ENCODE measurements around the gene ZBTB20.

ZBTB20 gene

DNA sequence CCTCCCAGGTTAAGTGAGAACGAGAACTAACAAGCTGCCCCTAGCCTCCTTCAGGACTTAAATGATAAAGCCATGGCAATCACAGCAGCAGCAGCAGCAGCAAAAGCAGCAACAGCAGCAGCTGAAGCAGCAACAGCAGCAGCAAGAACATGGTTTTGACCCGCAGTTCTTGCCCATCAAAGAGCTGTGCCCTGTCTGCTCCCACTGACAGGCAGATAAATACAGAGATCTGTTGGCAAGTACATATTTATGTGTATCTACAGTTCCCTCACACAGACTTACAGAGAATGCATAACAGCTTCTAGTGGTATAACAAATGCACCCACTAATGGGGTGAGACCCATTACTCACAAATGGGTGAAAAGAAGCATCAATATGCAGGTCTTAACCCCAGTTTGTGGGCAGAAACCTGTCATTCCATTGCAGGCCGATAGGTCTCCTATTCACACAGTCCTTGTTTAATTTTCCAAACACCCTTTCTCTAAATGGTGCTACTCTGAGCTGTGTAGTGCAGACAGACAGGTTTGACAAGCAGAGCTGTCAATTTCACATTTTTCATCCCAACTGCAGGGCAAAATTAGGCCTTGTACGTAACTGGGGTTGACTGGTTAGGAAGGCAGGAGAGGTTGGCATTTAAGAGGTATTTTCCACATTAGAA, 537.0 kb downstream of the ZBTB20 start:
- no peak for DNase-seq

DNA sequence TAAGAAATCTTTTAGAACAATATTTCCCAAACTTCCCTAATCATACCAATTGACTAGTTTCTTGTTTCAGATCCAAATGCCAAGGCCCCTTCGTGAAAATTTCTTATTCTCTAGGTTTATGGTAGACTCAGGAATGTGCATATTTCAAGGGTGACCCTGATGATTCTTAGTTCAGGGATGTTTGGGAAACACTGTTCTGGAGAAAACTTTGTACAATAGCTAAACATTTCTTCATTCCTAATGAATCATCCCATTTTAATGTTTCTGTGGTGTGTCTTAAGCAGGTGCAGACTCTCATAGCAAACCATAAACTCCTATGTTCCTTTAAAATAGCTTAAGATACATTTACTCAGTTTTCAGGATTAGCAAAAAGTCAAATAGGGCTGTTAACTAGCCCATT, 538.8 kb downstream of the ZBTB20 start:
- no peak for DNase-seq

DNA sequence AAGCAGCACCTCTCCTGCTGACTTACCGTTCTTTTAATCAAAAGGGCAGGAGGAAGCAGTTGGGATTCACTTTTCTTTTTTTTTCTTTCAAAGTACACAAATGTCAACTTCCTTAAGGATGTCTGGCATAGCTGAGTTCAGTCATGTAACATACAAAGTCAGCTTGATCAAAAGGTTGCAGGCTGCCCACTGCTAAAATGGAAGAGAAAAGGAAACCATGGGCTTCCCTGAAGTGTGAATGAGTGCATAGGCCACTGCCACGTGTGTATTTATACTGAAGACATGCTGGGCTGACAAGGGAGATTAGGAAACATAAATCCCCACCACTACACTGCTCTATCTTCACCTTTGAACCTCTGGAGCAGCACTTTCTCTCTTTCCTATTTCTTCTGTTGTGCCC, 540.8 kb downstream of the ZBTB20 start:
- no peak for DNase-seq

DNA sequence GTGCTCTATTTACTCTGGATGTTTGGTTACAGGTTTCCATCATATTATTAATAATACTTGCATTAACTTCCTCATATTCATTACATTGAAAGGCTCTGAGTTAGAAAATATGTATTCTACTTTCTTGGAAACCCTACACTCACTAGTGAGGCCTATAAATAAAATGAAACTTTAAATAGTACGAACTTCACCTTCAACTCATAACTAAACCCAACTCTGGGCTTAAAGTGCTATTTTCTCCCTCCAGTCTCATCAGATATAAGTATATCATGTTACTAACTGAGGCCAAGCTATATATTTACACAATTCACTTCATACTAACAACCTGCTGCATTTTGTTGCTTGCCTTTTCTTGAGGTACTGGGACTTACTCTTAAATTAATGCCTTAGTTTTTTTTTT, 546.5 kb downstream of the ZBTB20 start:
- no peak for DNase-seq

DNA sequence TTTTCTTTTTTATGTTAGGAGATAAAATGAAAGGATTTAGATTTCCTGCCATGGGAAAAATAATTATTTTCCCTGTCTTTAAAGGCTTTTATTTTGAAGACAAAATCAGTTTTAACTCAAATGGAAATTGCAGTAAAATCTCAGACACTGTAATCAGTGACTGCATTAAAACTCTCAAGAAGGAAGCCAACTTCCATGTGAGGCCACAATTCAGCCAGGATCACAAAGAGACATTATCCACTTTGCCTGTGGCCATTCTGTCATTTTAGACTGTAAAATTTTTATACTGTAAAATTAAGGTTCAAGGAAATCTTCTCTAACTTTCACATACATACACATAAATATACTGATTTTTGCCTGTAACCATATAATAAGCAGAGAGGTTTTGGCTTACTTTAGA, 549.2 kb downstream of the ZBTB20 start:
- no peak for DNase-seq

- no peak for DNase-seq
These were observed 550.1 kb downstream of the ZBTB20 start for GRCh38 chr3:114597012-114597411.

DNA sequence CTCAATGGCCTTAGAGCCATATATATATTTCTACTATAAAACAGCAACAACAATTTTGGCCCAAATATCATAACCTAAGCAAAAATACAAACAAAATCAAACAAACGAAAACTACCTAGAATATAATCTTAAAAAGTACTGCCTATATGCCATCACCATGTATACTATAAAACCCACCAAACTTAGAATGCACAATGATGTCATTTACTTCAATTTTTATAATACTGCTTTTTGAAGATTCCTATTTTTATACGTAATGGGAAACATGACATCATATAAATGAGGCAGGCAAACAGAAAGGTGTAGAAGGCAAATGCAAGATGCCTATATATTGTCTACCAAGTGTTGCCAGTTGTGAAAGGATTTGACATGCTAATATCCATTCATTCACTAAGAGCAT, 550.9 kb downstream of the ZBTB20 start:
- DNase-seq: no peak

GRCh38 chr3:114595522-114596028, 551.5 kb downstream of the ZBTB20 start:
- no peak for DNase-seq

GRCh38 chr3:114590309-114591047, 556.6 kb downstream of the ZBTB20 start:
- DNase-seq: no peak

DNA sequence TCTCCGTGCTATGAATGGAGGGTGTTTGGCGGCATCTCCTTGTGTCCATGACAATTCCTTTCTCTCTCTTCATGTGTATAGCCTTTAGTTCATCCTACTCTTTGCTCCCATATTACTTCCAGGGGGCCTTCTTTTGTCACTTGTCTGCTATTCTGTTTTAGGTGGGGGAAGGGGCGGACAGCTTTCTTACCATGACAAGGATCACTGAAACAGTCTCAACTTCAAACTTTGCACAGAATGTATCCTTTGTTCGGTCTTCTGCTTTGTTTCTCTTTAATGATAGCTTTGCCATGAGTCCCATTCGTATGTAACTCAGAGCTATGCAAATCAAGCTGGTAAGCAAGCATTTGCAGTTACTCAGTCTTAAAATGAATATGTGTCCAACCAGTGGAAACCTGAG, 559.1 kb downstream of the ZBTB20 start:
- DNase-seq: no peak

DNA sequence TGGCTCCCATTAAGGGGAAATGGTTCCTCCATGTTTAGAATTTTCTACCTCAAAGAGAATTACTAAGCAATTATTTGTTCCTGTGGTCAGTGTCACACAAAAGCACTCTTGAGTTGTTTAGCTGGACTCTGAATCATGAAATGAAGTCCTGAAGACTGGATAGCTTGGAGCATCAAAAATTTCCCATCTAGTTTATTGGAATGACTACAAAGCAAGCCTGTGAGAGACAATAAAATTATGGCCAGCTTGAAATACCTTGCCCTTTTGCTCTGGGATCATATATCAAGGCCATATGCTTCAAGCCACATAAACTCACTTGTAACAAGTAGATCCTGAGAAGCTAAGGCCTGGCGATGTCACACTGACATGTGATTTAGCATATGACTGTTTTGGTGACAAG, 561.0 kb downstream of the ZBTB20 start:
- no peak for DNase-seq

DNA sequence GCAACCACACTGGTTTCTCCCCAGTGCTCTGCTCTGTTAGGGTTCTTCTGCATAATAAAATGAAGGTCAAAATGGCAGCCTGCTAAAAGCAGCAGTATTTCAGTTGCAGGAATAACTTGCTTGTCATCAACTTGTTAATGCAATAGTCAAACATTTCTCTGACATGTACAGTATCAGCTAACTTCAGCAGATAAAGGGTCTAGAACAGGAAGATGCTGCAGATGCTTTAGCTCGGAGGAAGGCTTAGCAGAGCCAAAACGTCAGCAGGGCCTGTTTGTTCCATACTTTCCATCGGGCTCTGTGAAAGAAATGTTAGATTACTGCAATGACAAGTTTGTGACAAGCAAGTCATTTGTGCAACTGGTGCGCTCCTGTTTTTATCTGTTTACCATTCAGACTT, 561.4 kb downstream of the ZBTB20 start:
- DNase-seq: no peak

DNA sequence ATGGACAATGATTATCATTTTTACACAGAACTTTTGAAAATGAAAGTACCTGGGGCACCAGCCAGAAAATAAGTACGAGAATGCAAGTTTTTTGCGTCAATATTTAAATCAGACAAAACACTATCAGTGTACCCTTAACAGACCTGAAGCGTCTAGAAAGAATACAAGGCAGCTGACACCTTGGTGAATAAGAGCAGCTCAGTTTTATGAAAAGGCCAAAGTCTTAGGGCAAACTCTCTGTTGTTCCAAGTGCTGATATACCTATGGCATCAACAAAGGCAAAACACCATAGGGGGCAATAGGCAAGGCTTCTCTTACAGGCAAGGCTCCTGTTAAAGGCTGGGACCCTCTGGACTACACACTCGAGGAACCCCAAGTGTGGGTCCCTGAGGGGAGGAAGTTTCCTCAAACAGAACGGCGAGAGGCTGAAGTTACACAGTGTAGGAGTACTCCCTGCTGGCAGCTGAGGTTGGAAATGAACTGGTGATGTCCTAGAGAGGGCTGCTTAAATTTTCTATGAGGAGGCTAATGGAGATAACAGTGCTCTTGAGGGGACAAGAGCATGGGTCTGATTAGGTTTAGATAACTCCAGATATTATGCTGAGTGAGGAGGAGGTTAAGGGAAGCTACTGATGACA, 562.2 kb downstream of the ZBTB20 start:
- no peak for DNase-seq

DNA sequence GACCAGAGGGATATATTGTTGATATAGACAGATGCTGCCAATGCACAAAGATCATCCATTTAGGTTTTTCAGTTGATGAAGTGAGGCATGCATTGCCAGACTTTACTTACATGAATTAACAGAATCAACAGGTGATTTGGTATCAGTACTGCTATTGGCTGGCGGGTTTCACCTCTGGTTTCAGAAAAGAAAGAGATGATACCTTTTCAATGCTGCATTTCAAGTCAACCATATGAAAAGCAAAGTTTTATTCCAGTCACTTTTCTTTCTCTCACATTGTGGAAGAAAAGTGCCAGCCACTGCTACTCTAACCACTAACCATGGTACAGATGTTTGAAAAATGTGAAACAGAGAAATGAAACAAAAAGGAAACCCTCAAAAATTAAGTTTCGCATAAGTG, 564.2 kb downstream of the ZBTB20 start:
- DNase-seq: no peak

- no peak for DNase-seq
These were observed 574.6 kb downstream of the ZBTB20 start for GRCh38 chr3:114572364-114573062.

GRCh38 chr3:114571363-114571762, 575.7 kb downstream of the ZBTB20 start:
- DNase-seq: no peak

- DNase-seq: no peak
These were observed 577.9 kb downstream of the ZBTB20 start for GRCh38 chr3:114569186-114569585.

- DNase-seq: peak; percentile 2
These were observed 579.3 kb downstream of the ZBTB20 start for GRCh38 chr3:114567771-114568170.

GRCh38 chr3:114566767-114567166, 580.3 kb downstream of the ZBTB20 start:
- DNase-seq: no peak

- no peak for DNase-seq
These were observed 580.8 kb downstream of the ZBTB20 start for GRCh38 chr3:114566162-114566755.

- no peak for DNase-seq
These were observed 581.9 kb downstream of the ZBTB20 start for GRCh38 chr3:114565216-114565615.

- no peak for DNase-seq
These were observed 583.4 kb downstream of the ZBTB20 start for GRCh38 chr3:114563720-114564119.

DNA sequence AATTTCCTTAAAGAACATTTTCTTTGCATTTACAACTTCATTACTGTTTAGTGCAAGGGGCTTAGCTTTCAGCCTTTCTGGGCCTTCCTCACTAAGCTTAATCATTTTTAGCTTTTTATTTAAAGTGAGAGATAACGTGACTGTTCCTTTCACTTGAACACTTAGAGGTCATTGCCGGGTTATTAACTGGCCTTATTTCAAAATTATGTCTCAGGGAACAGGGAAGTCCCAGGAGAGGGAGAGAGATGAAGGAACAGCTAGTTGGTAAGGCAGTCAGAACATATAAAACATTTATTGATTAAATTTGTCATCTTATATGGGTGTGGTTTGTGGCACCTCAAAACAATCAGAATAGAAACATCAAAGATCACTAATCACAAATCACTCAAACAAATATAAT, 584.5 kb downstream of the ZBTB20 start:
- DNase-seq: no peak

All from NCI-H748 treated with DMSO at 0.1 percent for 48 hours (cell line).